ENCODE measurements around the gene STARD5. TPM values are rescaled to one million over a fixed set of nuclear protein-coding genes. Genes with fewer than 3 reads are reported as not detected.

Gene STARD5
- total and polyA plus RNA-seq, 2 of the 4 experiments (the other 2 are of a cell fraction) = 5.0 to 22.8 TPM

DNA sequence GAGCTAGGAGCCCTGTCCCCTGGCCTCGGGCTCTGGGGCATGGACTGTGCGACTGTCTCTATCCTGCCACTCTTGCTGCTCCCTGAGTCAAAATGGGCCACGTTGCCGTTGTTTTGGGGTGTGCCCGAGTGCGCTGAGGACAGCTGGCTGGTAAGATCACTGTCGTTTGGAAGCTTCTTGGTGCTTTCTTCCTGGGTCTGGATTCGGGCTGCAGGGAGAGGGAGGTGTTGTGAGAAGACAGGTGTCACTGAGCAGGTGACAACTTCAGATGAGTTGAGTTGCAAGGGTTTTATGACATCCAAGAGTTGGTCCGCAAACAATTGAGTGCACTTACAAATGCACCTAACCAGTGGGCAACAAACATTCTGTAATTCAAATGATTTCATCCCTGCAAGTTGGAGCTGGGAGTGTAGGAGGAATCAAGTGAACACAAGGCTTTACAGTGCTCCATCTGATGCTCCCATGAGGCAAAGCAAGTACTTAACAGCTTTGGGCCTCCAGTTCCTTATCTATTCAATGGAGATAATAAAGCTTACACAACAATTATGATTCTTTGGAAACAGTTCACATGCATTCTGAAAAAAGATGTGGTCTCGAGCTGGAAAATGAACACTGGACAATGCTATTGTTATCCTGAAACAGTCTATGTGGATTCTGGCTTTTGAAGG is 11.0 kb upstream of the STARD5 start:
- no peak overlapping the region for H4K5ac ChIP-seq (ENCODE audit: low read depth, low read length)
- H3K9me3 ChIP-seq (ENCODE audit: control insufficient read depth, insufficient read depth, low read length) = no peaks in the 10 kb centered on the region
- H3K18ac ChIP-seq (ENCODE audit: low read depth, low read length) = no peak overlapping the region
- H2BK20ac ChIP-seq (ENCODE audit: low read depth, low read length) = no peak overlapping the region
- H3K79me1 ChIP-seq (ENCODE audit: low read depth in 1 of 2, low read length in 2 of 2) = no peaks in the 10 kb centered on the region
- H3K23ac ChIP-seq (ENCODE audit: low read depth, low read length) = no peak overlapping the region
- no peak for DNase-seq
- in situ Hi-C loops (cut with MboI; ENCODE audit: low sequenced_read_pairs) = no loop called here
- H4K91ac ChIP-seq (ENCODE audit: insufficient read depth, low read depth, low read length) = no peak overlapping the region
- H3K9ac ChIP-seq (ENCODE audit: low read depth, low read length) = no peak overlapping the region
- peaks cover 13% of the 10 kb centered on the region for H3K4me1 ChIP-seq (ENCODE audit: control insufficient read depth, insufficient read depth, low read length)
- no peak overlapping the region for H3K4me3 ChIP-seq (ENCODE audit: insufficient read depth, low read depth, low read length)
- no peak overlapping the region for H2AK9ac ChIP-seq (replicated peaks; ENCODE audit: low read depth, low read length, poor library complexity)
- H3K14ac ChIP-seq (replicated peaks; ENCODE audit: low read depth, low read length) = no peak overlapping the region
- no peak overlapping the region for H3K4me2 ChIP-seq (ENCODE audit: low read depth, low read length)
- ChIA-PET CTCF (interaction anchor here (0.8 kb wide), 1 partner anchor 22 kb away, joined by 3 read pairs; no protein-coding TSS in a partner anchor), POLR2A (ENCODE audit: unreplicated experiment) (no interaction called here)
- ATAC-seq (ENCODE audit: low read depth) = no peak
- H4K8ac ChIP-seq (ENCODE audit: low read depth in 2 of 2, low read length in 2 of 2) = no peak overlapping the region
- no peak overlapping the region for H2BK120ac ChIP-seq (ENCODE audit: low read depth, low read length)
- no peak for TF ChIP-seq MAFK (IDR thresholded peaks at IDR 0.05; ENCODE audit: low read depth, low read length)
- TF ChIP-seq BHLHE40 (IDR thresholded peaks at IDR 0.05; ENCODE audit: low read depth, low read length) = no peak
- no peak for TF ChIP-seq NFE2L2 (IDR thresholded peaks at IDR 0.05; ENCODE audit: low read depth, low read length)
- no peak for TF ChIP-seq POLR2A (IDR thresholded peaks at IDR 0.05; ENCODE audit: low read depth, low read length)
- TF ChIP-seq, protein P1, sequence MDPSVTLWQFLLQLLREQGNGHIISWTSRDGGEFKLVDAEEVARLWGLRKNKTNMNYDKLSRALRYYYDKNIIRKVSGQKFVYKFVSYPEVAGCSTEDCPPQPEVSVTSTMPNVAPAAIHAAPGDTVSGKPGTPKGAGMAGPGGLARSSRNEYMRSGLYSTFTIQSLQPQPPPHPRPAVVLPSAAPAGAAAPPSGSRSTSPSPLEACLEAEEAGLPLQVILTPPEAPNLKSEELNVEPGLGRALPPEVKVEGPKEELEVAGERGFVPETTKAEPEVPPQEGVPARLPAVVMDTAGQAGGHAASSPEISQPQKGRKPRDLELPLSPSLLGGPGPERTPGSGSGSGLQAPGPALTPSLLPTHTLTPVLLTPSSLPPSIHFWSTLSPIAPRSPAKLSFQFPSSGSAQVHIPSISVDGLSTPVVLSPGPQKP (IDR thresholded peaks at IDR 0.05; ENCODE audit: borderline replicate concordance, low read depth, low read length) = no peak
- no peak for TF ChIP-seq MAZ (IDR thresholded peaks at IDR 0.05; ENCODE audit: borderline replicate concordance, low read depth, low read length)
- TF ChIP-seq MXI1 (IDR thresholded peaks at IDR 0.05; ENCODE audit: borderline replicate concordance, low read depth, low read length) = no peak
- no peak for TF ChIP-seq FOS (IDR thresholded peaks at IDR 0.05; ENCODE audit: low read depth, low read length)
- TF ChIP-seq, protein P2, sequence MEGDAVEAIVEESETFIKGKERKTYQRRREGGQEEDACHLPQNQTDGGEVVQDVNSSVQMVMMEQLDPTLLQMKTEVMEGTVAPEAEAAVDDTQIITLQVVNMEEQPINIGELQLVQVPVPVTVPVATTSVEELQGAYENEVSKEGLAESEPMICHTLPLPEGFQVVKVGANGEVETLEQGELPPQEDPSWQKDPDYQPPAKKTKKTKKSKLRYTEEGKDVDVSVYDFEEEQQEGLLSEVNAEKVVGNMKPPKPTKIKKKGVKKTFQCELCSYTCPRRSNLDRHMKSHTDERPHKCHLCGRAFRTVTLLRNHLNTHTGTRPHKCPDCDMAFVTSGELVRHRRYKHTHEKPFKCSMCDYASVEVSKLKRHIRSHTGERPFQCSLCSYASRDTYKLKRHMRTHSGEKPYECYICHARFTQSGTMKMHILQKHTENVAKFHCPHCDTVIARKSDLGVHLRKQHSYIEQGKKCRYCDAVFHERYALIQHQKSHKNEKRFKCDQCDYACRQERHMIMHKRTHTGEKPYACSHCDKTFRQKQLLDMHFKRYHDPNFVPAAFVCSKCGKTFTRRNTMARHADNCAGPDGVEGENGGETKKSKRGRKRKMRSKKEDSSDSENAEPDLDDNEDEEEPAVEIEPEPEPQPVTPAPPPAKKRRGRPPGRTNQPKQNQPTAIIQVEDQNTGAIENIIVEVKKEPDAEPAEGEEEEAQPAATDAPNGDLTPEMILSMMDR (conservative IDR thresholded peaks at IDR 0.05; ENCODE audit: low read depth, low read length) = no peak
- TF ChIP-seq CHD1 (IDR thresholded peaks at IDR 0.05; ENCODE audit: low read depth, low read length) = no peak
- TF ChIP-seq RFX5 (IDR thresholded peaks at IDR 0.05; ENCODE audit: low read depth, low read length) = no peak
- intact Hi-C loops (cut with micrococcal nuclease) = no loop called here
- BruUV-seq (replicated peaks) = no TSS peak
- H3K27ac ChIP-seq (ENCODE audit: insufficient read depth, low read length) = no peak overlapping the region
- no peaks in the 10 kb centered on the region for H3K27me3 ChIP-seq (ENCODE audit: control insufficient read depth, insufficient read depth, low read length)
- no peak overlapping the region for H3K4ac ChIP-seq (ENCODE audit: low read depth, low read length)
- H2AFZ ChIP-seq (replicated peaks; ENCODE audit: low read length, poor library complexity) = no peak overlapping the region
- H2BK15ac ChIP-seq (ENCODE audit: low read depth, low read length) = no peak overlapping the region
- dilution Hi-C loops (cut with HindIII; ENCODE audit: low sequenced_read_pairs, unreplicated experiment) = no loop called here
- H3K9me1 ChIP-seq (ENCODE audit: insufficient read depth, low read length) = peaks cover 9% of the 10 kb centered on the region
- WGBS, 2 experiments (ENCODE audit: extremely low coverage in 2 of 2, insufficient read length in 1 of 2) = 96% methylated on average over 5 of the region's 10 CpGs; no CpG with 5 or more reads in 1 of the 2 experiments
- H3K56ac ChIP-seq (ENCODE audit: extremely low read depth, insufficient read depth, low read length) = no peak overlapping the region
- no peak overlapping the region for H2BK5ac ChIP-seq (ENCODE audit: low read depth, low read length, poor library complexity, severe bottlenecking)
- no peaks in the 10 kb centered on the region for H3K36me3 ChIP-seq (ENCODE audit: control insufficient read depth, insufficient read depth, low read length)
- no peak overlapping the region for H2AK5ac ChIP-seq (ENCODE audit: low read depth, low read length)
- H4K20me1 ChIP-seq (ENCODE audit: insufficient read depth, low read length) = no peaks in the 10 kb centered on the region

Measured in IMR-90 (cell line).